OCI-LY7 (cell line): ENCODE data around the gene PDE6H. TPM values are rescaled to one million over a fixed set of nuclear protein-coding genes. Genes with fewer than 3 reads are reported as not detected.
A peak's percentile ranks its signal among the peaks of the same experiment; 100 is the strongest.

Experiments used
- BruUV-seq: library from RNA; stranded (reverse); fragments of 400-500 nt; replicated peaks from 2 replicates; lab custom pipeline; 2021; lab: Mats Ljungman, UMichigan
- CTCF ChIA-PET: fragments of 300-600 bp; sonication (Branson Sonifier 250); formaldehyde crosslinking; loops from one replicate; lab custom pipeline; 2022; ENCODE audit warnings: antibody characterized with exemption; ENCODE audit not compliant: unreplicated experiment; lab: Charles Lee
- POLR2A ChIA-PET: fragments of 300-600 bp; sonication (Branson Sonifier 250); formaldehyde crosslinking; loops from one replicate; lab custom pipeline; 2022; ENCODE audit warnings: antibody characterized with exemption; lab: Charles Lee
- DNase-seq: peaks from one replicate; pipeline ENCODE4 v3.0.0-alpha.2; 2015; ENCODE audit warnings: low spot score
- H2AFZ ChIP-seq: fragments of 200-600 bp; sonication (generic), shearing (Covaris generic); 2 replicates; pipeline ENCODE4 v1.6.1; 2014; ENCODE audit warnings: mild to moderate bottlenecking, antibody characterized with exemption, low read length, moderate library complexity
- H3K27ac ChIP-seq: fragments of 200-600 bp; sonication (generic); 2 replicates; pipeline ENCODE4 v1.5.1; 2014; ENCODE audit warnings: mixed run types, low read depth, mild to moderate bottlenecking, moderate library complexity, low read length, inconsistent platforms; ENCODE audit not compliant: poor library complexity, severe bottlenecking
- H3K36me3 ChIP-seq: fragments of 200-600 bp; sonication (generic); 2 replicates; pipeline ENCODE4 v1.6.1; 2014; ENCODE audit warnings: mild to moderate bottlenecking, antibody characterized with exemption, low read length, moderate library complexity, mixed read lengths; ENCODE audit not compliant: insufficient read depth
- H3K4me1 ChIP-seq: fragments of 200-600 bp; sonication (generic); 2 replicates; pipeline ENCODE4 v1.5.1; 2014; ENCODE audit warnings: mild to moderate bottlenecking, low read length; ENCODE audit not compliant: insufficient read depth, poor library complexity, severe bottlenecking
- H3K4me2 ChIP-seq: fragments of 200-600 bp; sonication (generic); 2 replicates; pipeline ENCODE4 v1.6.1; 2014; ENCODE audit warnings: mild to moderate bottlenecking, low read length
- H3K4me3 ChIP-seq: fragments of 200-600 bp; sonication (generic); 2 replicates; pipeline ENCODE4 v1.5.1; 2014; ENCODE audit warnings: mild to moderate bottlenecking, low read depth, low read length; ENCODE audit not compliant: poor library complexity, severe bottlenecking
- H3K79me2 ChIP-seq: fragments of 200-600 bp; sonication (generic); 2 replicates; pipeline ENCODE4 v1.6.1; 2016; ENCODE audit warnings: low read depth, mild to moderate bottlenecking, low read length, moderate library complexity, mixed read lengths; ENCODE audit not compliant: insufficient read depth
- H3K9me2 ChIP-seq: fragments of 200-600 bp; sonication (generic); 2 replicates; pipeline ENCODE4 v1.6.1; 2016; ENCODE audit warnings: mild to moderate bottlenecking, low read length, mixed read lengths; ENCODE audit not compliant: insufficient read depth
- H3K9me3 ChIP-seq: fragments of 200-600 bp; sonication (generic); 2 replicates; pipeline ENCODE4 v1.6.1; 2014; ENCODE audit warnings: mild to moderate bottlenecking, mixed run types, low read length, mixed read lengths
- H4K20me1 ChIP-seq: fragments of 200-600 bp; sonication (generic); 2 replicates; pipeline ENCODE4 v1.6.1; 2014; ENCODE audit warnings: mild to moderate bottlenecking, antibody characterized with exemption, low read length, moderate library complexity, mixed read lengths; ENCODE audit not compliant: insufficient read depth
- EZH2phosphoT487 ChIP-seq: fragments of 200-600 bp; sonication (generic); IDR thresholded peaks from 2 replicates; pipeline ENCODE4 v1.6.1; 2018; ENCODE audit warnings: low read depth, borderline replicate concordance, mild to moderate bottlenecking, mixed run types, antibody characterized with exemption, low read length, moderate library complexity, mixed read lengths
- intact Hi-C: fragments of 100-400 bp; cut with micrococcal nuclease; formaldehyde crosslinking; loops from one replicate; pipeline ENCODE4 v1.10.0; 2022; ENCODE audit not compliant: unreplicated experiment
- total RNA-seq, 2 experiments: library from RNA; depleted of rRNA in 1 of 2; stranded (reverse); fragments of >200 nt in 1 of 2; shearing (Covaris generic) in 1 of 2; gene quantifications; 2 replicates each; pipeline ENCODE4 v1.2.3, GENCODE V29; 2014 to 2022
- TF ChIP-seq, protein P1 (sequence below): fragments of 200-600 bp; sonication (generic); conservative IDR thresholded peaks from 2 replicates; pipeline ENCODE4 v1.5.1; 2014; ENCODE audit warnings: mild to moderate bottlenecking, antibody characterized with exemption, low read length, moderate library complexity, mixed read lengths

Gene PDE6H
- total RNA-seq, 2 experiments from 2014 or later, result not detected

DNA sequence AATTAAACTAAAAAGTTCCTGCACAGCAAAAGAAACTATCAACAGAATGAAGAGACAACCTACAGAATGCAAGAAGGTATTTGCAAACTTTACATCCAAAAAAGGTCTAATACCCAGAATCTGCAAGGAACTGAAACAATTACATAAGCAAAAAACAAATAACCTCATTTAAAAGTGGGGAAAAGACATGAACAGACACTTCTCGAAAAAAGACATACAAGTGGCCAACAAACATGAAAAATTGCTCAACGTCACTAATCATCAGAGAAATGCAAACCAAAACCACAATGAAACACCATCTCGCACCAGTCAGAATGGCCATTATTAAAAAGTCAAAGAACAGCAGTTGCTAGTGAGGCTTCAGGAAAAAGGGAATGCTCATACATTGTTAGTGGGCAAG, 15.2 kb downstream of the PDE6H start:
- Histone ChIP-seq H3K4me2 (no peak overlapping the region), H2AFZ (no peak overlapping the region), H3K4me1 (peaks cover 19% of the 10 kb centered on the region), H3K36me3 (no peaks in the 10 kb centered on the region), H3K4me3 (no peak overlapping the region), H3K79me2 (no peaks in the 10 kb centered on the region), H3K27ac (no peak overlapping the region), H4K20me1 (no peaks in the 10 kb centered on the region), H3K9me3 (peaks cover 10% of the 10 kb centered on the region; the same call in 1 of the 2 replicates), H3K9me2 (no peaks in the 10 kb centered on the region)
- DNase-seq, result no peak
- intact Hi-C loops, result no loop called here
- BruUV-seq, result no TSS peak
- CTCF ChIA-PET, result no interaction called here
- TF ChIP-seq, protein P1, sequence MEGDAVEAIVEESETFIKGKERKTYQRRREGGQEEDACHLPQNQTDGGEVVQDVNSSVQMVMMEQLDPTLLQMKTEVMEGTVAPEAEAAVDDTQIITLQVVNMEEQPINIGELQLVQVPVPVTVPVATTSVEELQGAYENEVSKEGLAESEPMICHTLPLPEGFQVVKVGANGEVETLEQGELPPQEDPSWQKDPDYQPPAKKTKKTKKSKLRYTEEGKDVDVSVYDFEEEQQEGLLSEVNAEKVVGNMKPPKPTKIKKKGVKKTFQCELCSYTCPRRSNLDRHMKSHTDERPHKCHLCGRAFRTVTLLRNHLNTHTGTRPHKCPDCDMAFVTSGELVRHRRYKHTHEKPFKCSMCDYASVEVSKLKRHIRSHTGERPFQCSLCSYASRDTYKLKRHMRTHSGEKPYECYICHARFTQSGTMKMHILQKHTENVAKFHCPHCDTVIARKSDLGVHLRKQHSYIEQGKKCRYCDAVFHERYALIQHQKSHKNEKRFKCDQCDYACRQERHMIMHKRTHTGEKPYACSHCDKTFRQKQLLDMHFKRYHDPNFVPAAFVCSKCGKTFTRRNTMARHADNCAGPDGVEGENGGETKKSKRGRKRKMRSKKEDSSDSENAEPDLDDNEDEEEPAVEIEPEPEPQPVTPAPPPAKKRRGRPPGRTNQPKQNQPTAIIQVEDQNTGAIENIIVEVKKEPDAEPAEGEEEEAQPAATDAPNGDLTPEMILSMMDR, result no peak
- TF ChIP-seq EZH2phosphoT487, result no peak
- POLR2A ChIA-PET, result interaction anchor here (2.0 kb wide), 1 partner anchor 15 kb away, joined by 5 read pairs; the partner anchor contains the start of gene PDE6H

DNA sequence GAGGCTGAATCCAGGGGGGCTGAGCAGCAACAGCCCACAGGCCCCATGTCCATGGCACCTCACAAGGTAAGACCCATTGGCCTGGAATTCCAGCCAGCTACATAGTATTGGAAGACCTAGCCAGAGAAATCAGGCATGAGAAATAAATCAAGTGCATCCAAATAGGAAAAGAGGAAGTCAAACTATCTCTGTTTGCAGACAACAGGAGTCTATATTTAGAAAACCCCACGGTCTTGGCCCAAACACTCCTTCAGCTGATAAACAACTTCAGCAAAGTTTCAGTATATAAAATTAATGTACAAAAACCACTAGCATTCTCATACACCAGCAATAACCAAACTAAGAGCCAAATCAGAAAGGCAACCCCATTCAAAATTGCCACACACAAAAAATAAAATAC, 16.9 kb downstream of the PDE6H start:
- CTCF ChIA-PET, result no interaction called here
- POLR2A ChIA-PET, result interaction anchor here (1.1 to 3.5 kb wide), 4 partner anchors 17 to 219 kb away, joined by 4 to 13 read pairs (median 4); partner anchors contain the start of gene PDE6H

DNA sequence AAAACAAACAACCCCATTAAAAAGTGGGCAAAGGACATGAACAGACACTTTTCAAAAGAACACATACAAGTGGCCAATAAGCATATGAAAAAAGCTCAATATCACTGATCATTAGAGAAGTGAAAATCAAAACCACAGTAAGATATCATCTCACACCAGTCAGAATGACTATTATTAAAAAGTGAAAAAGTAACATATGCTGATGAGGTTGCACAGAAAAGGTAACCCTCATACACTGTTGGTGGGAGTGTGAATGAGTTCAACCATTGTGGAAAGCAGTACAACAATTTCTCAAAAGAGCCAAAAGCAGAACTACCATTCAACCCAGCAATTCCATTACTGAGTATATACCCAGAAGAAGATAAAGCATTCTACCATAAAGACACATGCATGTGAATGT, 18.2 kb downstream of the PDE6H start:
- CTCF ChIA-PET, result no interaction called here

More for the DNA sequence above, 16.9 kb downstream of the PDE6H start:
- H3K4me3 ChIP-seq, result no peak overlapping the region
- H3K9me2 ChIP-seq, result no peaks in the 10 kb centered on the region
- intact Hi-C loops, result no loop called here
- H3K9me3 ChIP-seq, result peaks cover 10% of the 10 kb centered on the region; the same call in 1 of the 2 replicates
- peak overlapping the region; percentile 52; the same call in 1 of the 2 replicates for H2AFZ ChIP-seq
- DNase-seq, result peak; percentile 42
- H3K79me2 ChIP-seq, result no peaks in the 10 kb centered on the region
- H3K36me3 ChIP-seq, result no peaks in the 10 kb centered on the region
- no TSS peak for BruUV-seq
- no peak overlapping the region for H3K27ac ChIP-seq
- H3K4me1 ChIP-seq, result peaks cover 32% of the 10 kb centered on the region
- H3K4me2 ChIP-seq, result 0 out of 2 replicates have a peak overlapping the region, but pooled peaks have one; percentile 20
- TF ChIP-seq, protein P1, result no peak
- TF ChIP-seq EZH2phosphoT487, result no peak
- no peaks in the 10 kb centered on the region for H4K20me1 ChIP-seq

More for the DNA sequence above, 18.2 kb downstream of the PDE6H start:
- H3K4me3 ChIP-seq, result no peak overlapping the region
- H3K9me3 ChIP-seq, result peaks cover 10% of the 10 kb centered on the region; the same call in 1 of the 2 replicates
- no peaks in the 10 kb centered on the region for H3K9me2 ChIP-seq
- H3K4me1 ChIP-seq, result peaks cover 42% of the 10 kb centered on the region
- POLR2A ChIA-PET, result interaction anchor here (0.6 to 3.5 kb wide), 3 partner anchors 111 to 209 kb away, joined by 3 to 13 read pairs (median 3); no protein-coding TSS in a partner anchor
- no peaks in the 10 kb centered on the region for H4K20me1 ChIP-seq
- BruUV-seq, result no TSS peak
- DNase-seq, result no peak
- H3K4me2 ChIP-seq, result no peak overlapping the region
- H3K36me3 ChIP-seq, result no peaks in the 10 kb centered on the region
- H2AFZ ChIP-seq, result no peak overlapping the region
- no peaks in the 10 kb centered on the region for H3K79me2 ChIP-seq
- TF ChIP-seq EZH2phosphoT487, result no peak
- TF ChIP-seq, protein P1, result no peak
- intact Hi-C loops, result no loop called here
- no peak overlapping the region for H3K27ac ChIP-seq
